Measurements from ENCODE around the gene ZBTB17. TPM values are rescaled to one million over a fixed set of nuclear protein-coding genes. Genes with fewer than 3 reads are reported as not detected.

ZBTB17 gene
- total and polyA plus RNA-seq, 9 of the 15 experiments (the other 6 are each of a cell fraction or from before 2014, with no cell fraction given), result 1.1 to 53.4 (median 29.6) TPM

DNA sequence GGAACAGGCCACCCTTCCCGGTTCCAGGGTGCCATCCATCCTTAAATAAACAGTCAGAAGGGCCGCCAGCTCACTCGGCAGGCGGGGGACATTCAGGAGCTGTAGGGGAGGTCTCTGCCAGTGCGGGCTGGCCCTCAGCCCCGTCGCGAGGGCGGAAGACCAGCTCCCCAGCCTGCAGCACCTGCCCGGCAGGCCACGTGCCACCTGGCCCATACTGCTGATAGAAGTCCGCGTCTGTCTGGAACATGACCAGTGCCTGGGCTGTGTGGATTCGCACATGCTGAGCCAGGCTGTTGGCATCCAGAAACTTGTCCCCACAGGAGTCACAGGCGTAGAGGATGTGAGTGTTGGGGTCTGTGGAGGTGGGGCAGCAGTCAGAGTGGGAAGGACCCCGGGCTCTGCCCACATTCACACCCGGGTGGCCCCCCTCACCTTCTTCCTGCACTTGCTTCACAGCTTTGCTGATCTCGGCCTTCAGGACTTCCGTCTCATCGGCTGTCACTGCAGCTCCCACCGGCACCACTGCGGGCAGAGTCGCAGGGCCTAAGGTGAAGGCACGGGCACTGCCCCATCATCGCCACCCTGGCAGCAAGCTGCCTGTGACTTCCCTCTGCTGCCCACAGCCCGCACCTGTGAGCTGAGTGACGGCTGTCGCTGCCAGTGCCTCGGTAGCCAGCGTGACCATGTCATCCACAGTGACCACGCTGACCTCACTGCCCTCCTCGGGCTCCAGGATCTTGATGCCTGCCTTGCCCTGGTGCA is 33.8 kb downstream of the ZBTB17 start:
- H3K4me1 ChIP-seq (replicated peaks in 1 of 2; ENCODE audit: control insufficient read depth in 2 of 2, insufficient read depth in 2 of 2, low read length in 2 of 2), result peaks cover 0 to 38% of the 10 kb centered on the region in 2 experiments; a peak in 1 of 5 replicates
- POLR2A ChIA-PET, result interaction anchor here (0.5 to 2.6 kb wide), 5 partner anchors 10 to 106 kb away, joined by 3 to 10 read pairs (median 5); no protein-coding TSS in a partner anchor
- no peaks in the 10 kb centered on the region for H4K20me1 ChIP-seq (replicated peaks; ENCODE audit: control insufficient read depth, insufficient read depth, low read length)
- H2AFZ ChIP-seq (ENCODE audit: low read depth, low read length), result no peak overlapping the region
- FAIRE-seq (no peak), DNase-seq (ENCODE audit: extremely low read depth in 1 of 4, low spot score in 3 of 4) (no peak), ATAC-seq (no peak)
- H3K36me3 ChIP-seq (ENCODE audit: control insufficient read depth, insufficient read depth, low read length), result peaks cover 99% of the 10 kb centered on the region
- CTCF ChIA-PET (ENCODE audit: low intra/inter-chr PET ratio), result no interaction called here
- H3K9ac ChIP-seq (ENCODE audit: insufficient read depth in 1 of 2, low read depth in 2 of 2, low read length in 2 of 2), result peak overlapping the region in 1 of 2 experiments; percentile 22; a peak in 1 of 4 replicates
- TSS peak; percentile 41 for BruUV-seq (replicated peaks)
- no peaks in the 10 kb centered on the region for H3K9me3 ChIP-seq (replicated peaks; ENCODE audit: control insufficient read depth, insufficient read depth, low read depth, low read length)
- H3K79me2 ChIP-seq (ENCODE audit: control insufficient read depth, insufficient read depth, low read length), result 0 out of 3 replicates have a peak, but pooled peaks cover 3% of the 10 kb centered on the region
- H3K27ac ChIP-seq (ENCODE audit: extremely low read depth, low read depth, low read length), result no peak overlapping the region
- in situ Hi-C loops (cut with MboI), result no loop called here
- 94% methylated on average over 31 of the region's 32 CpGs for WGBS (ENCODE audit: insufficient coverage, low coverage, missing lambda C conversion rate)
- H3K4me3 ChIP-seq, result no peak overlapping the region
- intact Hi-C loops (cut with micrococcal nuclease), result no loop called here
- H3K9me1 ChIP-seq (ENCODE audit: control insufficient read depth, insufficient read depth, low read length), result no peaks in the 10 kb centered on the region
- no peak overlapping the region for H3K4me2 ChIP-seq (ENCODE audit: insufficient read depth, low read length)
- no peaks in the 10 kb centered on the region for H3K27me3 ChIP-seq (ENCODE audit: control insufficient read depth in 2 of 2, insufficient read depth in 2 of 2, low read length in 2 of 2)
- TF ChIP-seq SMARCA5 (IDR thresholded peaks at IDR 0.05), result no peak
- no peak for TF ChIP-seq EWSR1 (IDR thresholded peaks at IDR 0.05; ENCODE audit: borderline replicate concordance, low read depth, partially characterized antibody)
- TF ChIP-seq, protein P1, sequence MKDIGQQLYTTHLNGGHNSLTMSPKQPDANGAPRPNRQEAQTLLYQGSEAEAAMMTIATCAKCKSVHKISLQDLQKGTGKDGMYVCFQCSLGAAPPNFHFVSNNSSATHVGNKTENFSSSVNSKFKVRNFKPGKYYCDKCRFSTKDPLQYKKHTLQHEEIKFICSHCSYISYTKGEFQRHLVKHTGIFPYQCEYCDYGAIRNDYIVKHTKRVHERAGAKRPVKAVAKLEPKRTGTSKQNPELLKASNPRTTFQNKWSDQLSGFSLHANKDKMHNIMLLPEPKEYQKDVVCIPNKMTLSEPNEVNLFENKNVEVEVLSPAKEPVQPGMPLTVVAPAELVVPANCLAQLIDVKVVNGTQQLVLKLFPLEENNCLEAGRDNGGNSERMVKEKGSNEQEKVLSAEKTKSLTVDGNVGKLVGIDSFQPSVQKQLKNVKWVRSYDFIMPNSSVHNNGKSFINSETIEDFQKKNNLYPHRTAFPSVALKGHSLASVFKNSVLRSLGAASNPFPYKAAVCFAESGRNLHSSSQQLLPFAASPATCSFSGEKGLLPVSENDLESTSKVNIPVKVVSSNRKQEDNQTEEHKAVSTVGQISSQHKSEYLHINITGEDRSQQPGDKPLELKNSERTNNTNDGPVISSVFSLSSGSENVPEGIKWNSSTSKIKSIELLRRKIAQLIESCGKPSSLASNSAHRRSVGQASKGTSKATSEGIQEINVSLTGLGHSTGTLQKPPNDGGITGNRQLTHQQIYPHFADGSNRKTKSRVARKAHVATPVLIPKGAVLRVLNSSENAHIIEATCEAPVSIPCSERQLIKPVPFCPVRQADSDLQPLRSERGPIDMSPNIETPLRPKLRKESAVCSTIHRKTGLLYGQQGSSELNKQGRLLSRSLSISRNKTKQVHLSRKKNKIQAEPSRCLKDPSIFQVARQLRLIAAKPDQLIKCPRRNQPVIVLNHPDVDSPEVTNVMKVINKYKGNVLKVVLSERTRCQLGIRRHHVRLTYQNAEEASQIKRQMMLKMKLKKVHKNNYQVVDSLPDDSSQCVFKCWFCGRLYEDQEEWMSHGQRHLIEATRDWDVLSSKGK (CRISPR knock-in tag; IDR thresholded peaks at IDR 0.05), result no peak
- TF ChIP-seq RBM22 (IDR thresholded peaks at IDR 0.05; ENCODE audit: low read depth, low read length, poor library complexity, severe bottlenecking), result peak; percentile 91
- TF ChIP-seq WHSC1 (IDR thresholded peaks at IDR 0.05; ENCODE audit: low read length), result no peak
- TF ChIP-seq, protein P2, sequence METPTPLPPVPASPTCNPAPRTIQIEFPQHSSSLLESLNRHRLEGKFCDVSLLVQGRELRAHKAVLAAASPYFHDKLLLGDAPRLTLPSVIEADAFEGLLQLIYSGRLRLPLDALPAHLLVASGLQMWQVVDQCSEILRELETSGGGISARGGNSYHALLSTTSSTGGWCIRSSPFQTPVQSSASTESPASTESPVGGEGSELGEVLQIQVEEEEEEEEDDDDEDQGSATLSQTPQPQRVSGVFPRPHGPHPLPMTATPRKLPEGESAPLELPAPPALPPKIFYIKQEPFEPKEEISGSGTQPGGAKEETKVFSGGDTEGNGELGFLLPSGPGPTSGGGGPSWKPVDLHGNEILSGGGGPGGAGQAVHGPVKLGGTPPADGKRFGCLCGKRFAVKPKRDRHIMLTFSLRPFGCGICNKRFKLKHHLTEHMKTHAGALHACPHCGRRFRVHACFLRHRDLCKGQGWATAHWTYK (CRISPR knock-in tag; IDR thresholded peaks at IDR 0.05), result no peak
- no peak for TF ChIP-seq TEAD2 (tag; IDR thresholded peaks at IDR 0.05)
- no peak for TF ChIP-seq ZNF263 (CRISPR knock-in tag; IDR thresholded peaks at IDR 0.05; ENCODE audit: borderline replicate concordance)
- no peak for TF ChIP-seq MEF2A (IDR thresholded peaks at IDR 0.05; ENCODE audit: control insufficient read depth, low read depth, low read length)
- TF ChIP-seq POLR2G (IDR thresholded peaks at IDR 0.05; ENCODE audit: low read depth, low read length), result peak; percentile 77; the same call in 1 of the 2 replicates
- TF ChIP-seq SRSF3 (IDR thresholded peaks at IDR 0.05; ENCODE audit: insufficient read depth, low read length), result no peak
- TF ChIP-seq NFXL1 (CRISPR knock-in tag; IDR thresholded peaks at IDR 0.05), result no peak
- TF ChIP-seq ZKSCAN1 (IDR thresholded peaks at IDR 0.05; ENCODE audit: low read depth, low read length), result no peak
- no peak for TF ChIP-seq KLF1 (tag; IDR thresholded peaks at IDR 0.05)
- no peak for TF ChIP-seq BHLHE40 (IDR thresholded peaks at IDR 0.05; ENCODE audit: low read length)
- no peak for TF ChIP-seq MBD2 (IDR thresholded peaks at IDR 0.05; ENCODE audit: borderline replicate concordance, low read depth)
- TF ChIP-seq CCNT2 (IDR thresholded peaks at IDR 0.05; ENCODE audit: borderline replicate concordance, extremely low read depth, insufficient read length, low read depth, low read length), result peak; percentile 14

Measured in K562 (cell line).